ENCODE measurements around the gene CHRNE.

- no peak for TF ChIP-seq CTCF (conservative IDR thresholded peaks at IDR 0.05; ENCODE audit: low read depth, low read length)
- no peak for TF ChIP-seq BHLHE40 (IDR thresholded peaks at IDR 0.05; ENCODE audit: low read depth, low read length)
- no peak for TF ChIP-seq MAFK (IDR thresholded peaks at IDR 0.05; ENCODE audit: low read depth, low read length)
- TF ChIP-seq SMC3 (IDR thresholded peaks at IDR 0.05; ENCODE audit: low read depth, low read length) = no peak
- no peak for TF ChIP-seq NFE2L2 (IDR thresholded peaks at IDR 0.05; ENCODE audit: low read depth, low read length)
These were observed 41.8 kb downstream of the CHRNE start for GRCh38 chr17:4861052-4861451.
